Endothelial cell (in vitro differentiated cells): ENCODE measurements around the gene TUBB2B. TPM values are rescaled to one million over a fixed set of nuclear protein-coding genes. Genes with fewer than 3 reads are reported as not detected.

ENCODE experiments used
- DNase-seq: peaks from one replicate; pipeline ENCODE4 v3.0.0; 2021; ENCODE audit warnings: low spot score
- H3K27ac Mint-ChIP-seq: one replicate; pipeline ENCODE4 v1.8.0; 2021; ENCODE audit warnings: mixed read lengths, inconsistent platforms; ENCODE audit not compliant: unreplicated experiment
- H3K27me3 Mint-ChIP-seq: one replicate; pipeline ENCODE4 v1.8.0; 2021; ENCODE audit warnings: mild to moderate bottlenecking, moderate library complexity, mixed read lengths, inconsistent platforms; ENCODE audit not compliant: unreplicated experiment
- H3K36me3 Mint-ChIP-seq: one replicate; pipeline ENCODE4 v1.8.0; 2021; ENCODE audit warnings: mild to moderate bottlenecking, low read depth, mixed read lengths, inconsistent platforms; ENCODE audit not compliant: unreplicated experiment
- H3K4me1 Mint-ChIP-seq: one replicate; pipeline ENCODE4 v1.8.0; 2021; ENCODE audit warnings: mild to moderate bottlenecking, mixed read lengths, inconsistent platforms; ENCODE audit not compliant: unreplicated experiment
- H3K4me3 Mint-ChIP-seq: one replicate; pipeline ENCODE4 v1.8.0; 2021; ENCODE audit warnings: mild to moderate bottlenecking, mixed read lengths, inconsistent platforms; ENCODE audit not compliant: unreplicated experiment
- H3K9me3 Mint-ChIP-seq: one replicate; pipeline ENCODE4 v1.8.0; 2021; ENCODE audit warnings: mixed read lengths, inconsistent platforms; ENCODE audit not compliant: unreplicated experiment
- total RNA-seq: library from RNA; stranded (reverse); fragmentation: NEBNext Ultra II Directional; extraction: Animal tissue kit (Norgen Biotek cat#: 25700); gene quantifications from one replicate; pipeline ENCODE4 v1.2.1, GENCODE V29; 2021; ENCODE audit not compliant: unreplicated experiment
- TF ChIP-seq, protein P1 (sequence below): fragments of 200-600 bp; sonication (generic); IDR thresholded peaks from one replicate; pipeline ENCODE4 v1.5.0; 2021; ENCODE audit warnings: antibody characterized with exemption; ENCODE audit not compliant: unreplicated experiment

TUBB2B gene
- total RNA-seq, 1 donor from 2014 or later: 93.2 TPM

GRCh38 chr6:3206339-3207015 lies 21.0 kb downstream of the TUBB2B start:
- peaks cover under 1% of the 10 kb centered on the region for H3K4me1 Mint-ChIP-seq
- H3K9me3 Mint-ChIP-seq: no peaks in the 10 kb centered on the region
- H3K27ac Mint-ChIP-seq: no peak overlapping the region
- no peaks in the 10 kb centered on the region for H3K36me3 Mint-ChIP-seq
- peaks cover 6% of the 10 kb centered on the region for H3K27me3 Mint-ChIP-seq
- DNase-seq: no peak
- TF ChIP-seq, protein P1, sequence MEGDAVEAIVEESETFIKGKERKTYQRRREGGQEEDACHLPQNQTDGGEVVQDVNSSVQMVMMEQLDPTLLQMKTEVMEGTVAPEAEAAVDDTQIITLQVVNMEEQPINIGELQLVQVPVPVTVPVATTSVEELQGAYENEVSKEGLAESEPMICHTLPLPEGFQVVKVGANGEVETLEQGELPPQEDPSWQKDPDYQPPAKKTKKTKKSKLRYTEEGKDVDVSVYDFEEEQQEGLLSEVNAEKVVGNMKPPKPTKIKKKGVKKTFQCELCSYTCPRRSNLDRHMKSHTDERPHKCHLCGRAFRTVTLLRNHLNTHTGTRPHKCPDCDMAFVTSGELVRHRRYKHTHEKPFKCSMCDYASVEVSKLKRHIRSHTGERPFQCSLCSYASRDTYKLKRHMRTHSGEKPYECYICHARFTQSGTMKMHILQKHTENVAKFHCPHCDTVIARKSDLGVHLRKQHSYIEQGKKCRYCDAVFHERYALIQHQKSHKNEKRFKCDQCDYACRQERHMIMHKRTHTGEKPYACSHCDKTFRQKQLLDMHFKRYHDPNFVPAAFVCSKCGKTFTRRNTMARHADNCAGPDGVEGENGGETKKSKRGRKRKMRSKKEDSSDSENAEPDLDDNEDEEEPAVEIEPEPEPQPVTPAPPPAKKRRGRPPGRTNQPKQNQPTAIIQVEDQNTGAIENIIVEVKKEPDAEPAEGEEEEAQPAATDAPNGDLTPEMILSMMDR: no peak
- no peak overlapping the region for H3K4me3 Mint-ChIP-seq

DNA sequence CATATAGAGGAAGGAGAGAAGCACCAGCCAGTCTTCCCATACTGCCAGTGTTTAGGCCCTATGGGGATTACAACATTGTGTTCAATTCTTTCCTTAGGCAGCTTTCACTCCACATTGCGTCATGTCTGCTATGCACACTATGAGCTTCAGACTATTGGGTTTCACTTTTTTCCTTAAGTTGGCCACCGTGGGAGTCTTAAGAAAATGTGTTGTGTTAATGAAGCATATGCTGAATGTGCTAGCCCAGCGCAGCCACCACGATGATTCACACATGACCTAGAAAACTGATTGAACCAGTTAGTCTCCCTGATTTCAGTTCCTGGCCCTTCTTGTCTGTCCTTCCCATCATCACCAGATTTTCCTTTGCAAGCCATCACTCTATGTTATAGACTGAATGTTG lies 21.5 kb downstream of the TUBB2B start:
- no peaks in the 10 kb centered on the region for H3K36me3 Mint-ChIP-seq
- DNase-seq: no peak
- TF ChIP-seq, protein P1: no peak
- H3K4me3 Mint-ChIP-seq: no peak overlapping the region
- H3K27me3 Mint-ChIP-seq: peaks cover 6% of the 10 kb centered on the region
- H3K27ac Mint-ChIP-seq: no peak overlapping the region
- no peaks in the 10 kb centered on the region for H3K9me3 Mint-ChIP-seq
- H3K4me1 Mint-ChIP-seq: no peaks in the 10 kb centered on the region

- no peaks in the 10 kb centered on the region for H3K9me3 Mint-ChIP-seq
- no peaks in the 10 kb centered on the region for H3K36me3 Mint-ChIP-seq
- H3K27ac Mint-ChIP-seq: no peak overlapping the region
- H3K4me3 Mint-ChIP-seq: no peak overlapping the region
- TF ChIP-seq, protein P1: no peak
- no peak for DNase-seq
- H3K4me1 Mint-ChIP-seq: no peaks in the 10 kb centered on the region
- peaks cover 6% of the 10 kb centered on the region for H3K27me3 Mint-ChIP-seq
These were observed 22.5 kb downstream of the TUBB2B start for GRCh38 chr6:3204921-3205320.

- H3K27me3 Mint-ChIP-seq: peaks cover 6% of the 10 kb centered on the region
- H3K36me3 Mint-ChIP-seq: no peaks in the 10 kb centered on the region
- H3K4me3 Mint-ChIP-seq: peak overlapping the region; percentile 19
- H3K4me1 Mint-ChIP-seq: no peaks in the 10 kb centered on the region
- H3K9me3 Mint-ChIP-seq: no peaks in the 10 kb centered on the region
- no peak overlapping the region for H3K27ac Mint-ChIP-seq
- DNase-seq: no peak
- TF ChIP-seq, protein P1: no peak
These were observed 24.3 kb downstream of the TUBB2B start for GRCh38 chr6:3202999-3203696.

GRCh38 chr6:3201388-3201787 lies 26.1 kb downstream of the TUBB2B start:
- Mint-ChIP-seq H3K27me3 (peaks cover 2% of the 10 kb centered on the region), H3K9me3 (no peaks in the 10 kb centered on the region), H3K36me3 (no peaks in the 10 kb centered on the region), H3K27ac (no peak overlapping the region), H3K4me1 (no peaks in the 10 kb centered on the region), H3K4me3 (no peak overlapping the region)
- no peak for DNase-seq
- TF ChIP-seq, protein P1: no peak
